GM19324 (cell line): ENCODE measurements around the gene FGFRL1.
"Not testable (repeated sequence)": the region's sequence is repeated elsewhere in the genome, so short reads cannot be mapped to it uniquely, and the experiment has no call there.

Experiments used
- ATAC-seq: cut with Tn5 transposase; IDR thresholded peaks from one replicate; pipeline ENCODE4 v1.9.1; 2021; ENCODE audit warnings: mild to moderate bottlenecking, moderate library complexity; ENCODE audit not compliant: unreplicated experiment, low FRiP score

Gene FGFRL1

GRCh38 chr4:992297-993110 lies 18.9 kb upstream of the FGFRL1 start:
- no peak for ATAC-seq

- no peak for ATAC-seq
These were observed 18.1 kb upstream of the FGFRL1 start, which contains the start of gene SLC26A1 for GRCh38 chr4:993111-994029. Gene SLC26A1, minus strand, starts transcription at chr4:993404. Its CDS starts 1,701 bp downstream, at chr4:991703.

- no peak for ATAC-seq
These were observed 16.0 kb upstream of the FGFRL1 start for GRCh38 chr4:995311-996026.

GRCh38 chr4:996030-996996 lies 15.1 kb upstream of the FGFRL1 start:
- no peak for ATAC-seq

- ATAC-seq: no peak
These were observed 14.4 kb upstream of the FGFRL1 start for GRCh38 chr4:996997-997374.

- ATAC-seq: no peak
These were observed 13.9 kb upstream of the FGFRL1 start for GRCh38 chr4:997375-998071.

- no peak for ATAC-seq
These were observed 13.2 kb upstream of the FGFRL1 start for GRCh38 chr4:998096-998691.

GRCh38 chr4:999240-999863 lies 12.1 kb upstream of the FGFRL1 start:
- ATAC-seq: not testable (repeated sequence)

- ATAC-seq: no peak
These were observed 11.5 kb upstream of the FGFRL1 start for GRCh38 chr4:999882-1000425.

GRCh38 chr4:1000686-1001260 lies 10.7 kb upstream of the FGFRL1 start:
- ATAC-seq: no peak

GRCh38 chr4:1001561-1002130 lies 9.8 kb upstream of the FGFRL1 start:
- no peak for ATAC-seq

- ATAC-seq: no peak
These were observed 9.2 kb upstream of the FGFRL1 start for GRCh38 chr4:1002131-1002630.

- ATAC-seq: no peak
These were observed 8.7 kb upstream of the FGFRL1 start for GRCh38 chr4:1002631-1003251.

- ATAC-seq: no peak
These were observed 8.0 kb upstream of the FGFRL1 start for GRCh38 chr4:1003271-1004070.

- ATAC-seq: no peak
These were observed 7.4 kb upstream of the FGFRL1 start for GRCh38 chr4:1004071-1004418.
